ENCODE data around the gene SCFD2. TPM values are rescaled to one million over a fixed set of nuclear protein-coding genes. Genes with fewer than 3 reads are reported as not detected.
A peak's percentile ranks its signal among the peaks of the same experiment; 100 is the strongest.
"Not testable (repeated sequence)": the region's sequence is repeated elsewhere in the genome, so short reads cannot be mapped to it uniquely, and the experiment has no call there.

The SCFD2 gene
- total RNA-seq, 1 donor = 24.2 TPM

- H3K27me3 ChIP-seq (ENCODE audit: insufficient read depth, low read length) = no peaks in the 10 kb centered on the region
- no peaks in the 10 kb centered on the region for H3K36me3 ChIP-seq (ENCODE audit: insufficient read depth, low read length)
- H3K4me2 ChIP-seq (ENCODE audit: insufficient read depth, low read length) = peak overlapping the region; percentile 44
- H2AFZ ChIP-seq (ENCODE audit: low read length) = no peak overlapping the region
- no peaks in the 10 kb centered on the region for H3K9me3 ChIP-seq (ENCODE audit: low read depth, low read length)
- peaks cover 13% of the 10 kb centered on the region for H3K79me2 ChIP-seq (ENCODE audit: insufficient read depth, low read length)
- H3K27ac ChIP-seq (ENCODE audit: low read depth, low read length) = no peak overlapping the region
- H3K4me1 ChIP-seq (ENCODE audit: insufficient read depth, low read length) = no peaks in the 10 kb centered on the region
- no peaks in the 10 kb centered on the region for H4K20me1 ChIP-seq (ENCODE audit: insufficient read depth, low read length)
- DNase-seq (ENCODE audit: insufficient read length, low spot score, missing footprints) = no peak
- no peak for TF ChIP-seq CTCF (IDR thresholded peaks at IDR 0.05; ENCODE audit: extremely low read depth, low read depth, low read length)
- H3K4me3 ChIP-seq (ENCODE audit: insufficient read depth, low read length) = no peak overlapping the region
These were observed 98.8 kb downstream of the SCFD2 start for GRCh38 chr4:53267026-53267425.

- H4K20me1 ChIP-seq (ENCODE audit: insufficient read depth, low read length); H3K4me3 ChIP-seq (ENCODE audit: insufficient read depth, low read length); H3K79me2 ChIP-seq (ENCODE audit: insufficient read depth, low read length); H3K9me3 ChIP-seq (ENCODE audit: low read depth, low read length); H3K4me2 ChIP-seq (ENCODE audit: insufficient read depth, low read length); H3K36me3 ChIP-seq (ENCODE audit: insufficient read depth, low read length); H3K27me3 ChIP-seq (ENCODE audit: insufficient read depth, low read length); H3K4me1 ChIP-seq (ENCODE audit: insufficient read depth, low read length); DNase-seq (ENCODE audit: insufficient read length, low spot score, missing footprints); H2AFZ ChIP-seq (ENCODE audit: low read length); H3K27ac ChIP-seq (ENCODE audit: low read depth, low read length): not testable (repeated sequence)
These were observed 109.9 kb downstream of the SCFD2 start for GRCh38 chr4:53255986-53256385.

- Histone ChIP-seq H3K4me3 (ENCODE audit: insufficient read depth, low read length) (no peak overlapping the region), H3K4me1 (ENCODE audit: insufficient read depth, low read length) (no peaks in the 10 kb centered on the region), H3K36me3 (ENCODE audit: insufficient read depth, low read length) (no peaks in the 10 kb centered on the region), H4K20me1 (ENCODE audit: insufficient read depth, low read length) (peaks cover 4% of the 10 kb centered on the region), H3K27ac (ENCODE audit: low read depth, low read length) (no peak overlapping the region), H3K79me2 (ENCODE audit: insufficient read depth, low read length) (peaks cover 33% of the 10 kb centered on the region), H3K4me2 (ENCODE audit: insufficient read depth, low read length) (no peak overlapping the region), H2AFZ (ENCODE audit: low read length) (no peak overlapping the region), H3K9me3 (ENCODE audit: low read depth, low read length) (no peaks in the 10 kb centered on the region), H3K27me3 (ENCODE audit: insufficient read depth, low read length) (no peaks in the 10 kb centered on the region)
- no peak for TF ChIP-seq CTCF (IDR thresholded peaks at IDR 0.05; ENCODE audit: extremely low read depth, low read depth, low read length)
- DNase-seq (ENCODE audit: insufficient read length, low spot score, missing footprints) = peak; percentile 83
These were observed 125.3 kb downstream of the SCFD2 start for GRCh38 chr4:53240573-53240972.

- not testable (repeated sequence) for H4K20me1 ChIP-seq (ENCODE audit: insufficient read depth, low read length); DNase-seq (ENCODE audit: insufficient read length, low spot score, missing footprints); H3K36me3 ChIP-seq (ENCODE audit: insufficient read depth, low read length); H3K27ac ChIP-seq (ENCODE audit: low read depth, low read length); H3K4me1 ChIP-seq (ENCODE audit: insufficient read depth, low read length); H3K27me3 ChIP-seq (ENCODE audit: insufficient read depth, low read length); H3K9me3 ChIP-seq (ENCODE audit: low read depth, low read length); H3K4me3 ChIP-seq (ENCODE audit: insufficient read depth, low read length); H2AFZ ChIP-seq (ENCODE audit: low read length); H3K4me2 ChIP-seq (ENCODE audit: insufficient read depth, low read length)
- peaks cover 21% of the 10 kb centered on the region for H3K79me2 ChIP-seq (ENCODE audit: insufficient read depth, low read length)
These were observed 127.5 kb downstream of the SCFD2 start for GRCh38 chr4:53238352-53238751.

GRCh38 chr4:53237811-53238210 lies 128.1 kb downstream of the SCFD2 start:
- Histone ChIP-seq H3K4me1 (ENCODE audit: insufficient read depth, low read length) (peaks cover 12% of the 10 kb centered on the region), H3K79me2 (ENCODE audit: insufficient read depth, low read length) (peaks cover 19% of the 10 kb centered on the region)
- H4K20me1 ChIP-seq (ENCODE audit: insufficient read depth, low read length); H3K27me3 ChIP-seq (ENCODE audit: insufficient read depth, low read length); H3K4me2 ChIP-seq (ENCODE audit: insufficient read depth, low read length); H2AFZ ChIP-seq (ENCODE audit: low read length); H3K36me3 ChIP-seq (ENCODE audit: insufficient read depth, low read length); H3K4me3 ChIP-seq (ENCODE audit: insufficient read depth, low read length); H3K27ac ChIP-seq (ENCODE audit: low read depth, low read length); DNase-seq (ENCODE audit: insufficient read length, low spot score, missing footprints); H3K9me3 ChIP-seq (ENCODE audit: low read depth, low read length): not testable (repeated sequence)

GRCh38 chr4:53236624-53237023 lies 129.2 kb downstream of the SCFD2 start:
- H4K20me1 ChIP-seq (ENCODE audit: insufficient read depth, low read length); H3K4me2 ChIP-seq (ENCODE audit: insufficient read depth, low read length); H3K27ac ChIP-seq (ENCODE audit: low read depth, low read length); H3K9me3 ChIP-seq (ENCODE audit: low read depth, low read length); H3K36me3 ChIP-seq (ENCODE audit: insufficient read depth, low read length); H2AFZ ChIP-seq (ENCODE audit: low read length); DNase-seq (ENCODE audit: insufficient read length, low spot score, missing footprints); H3K4me3 ChIP-seq (ENCODE audit: insufficient read depth, low read length); H3K27me3 ChIP-seq (ENCODE audit: insufficient read depth, low read length): not testable (repeated sequence)
- peaks cover 16% of the 10 kb centered on the region for H3K4me1 ChIP-seq (ENCODE audit: insufficient read depth, low read length)
- H3K79me2 ChIP-seq (ENCODE audit: insufficient read depth, low read length) = peaks cover 16% of the 10 kb centered on the region

Data from osteoblast (primary cell).